GM12874 (cell line): ENCODE data around the gene MORC4.

ENCODE experiments used
- TF ChIP-seq, protein P1 (sequence below): IDR thresholded peaks from 2 replicates; pipeline ENCODE4 v1.5.1; 2011; ENCODE audit warnings: low read depth, mild to moderate bottlenecking, control low read depth, low read length, moderate library complexity; ENCODE audit not compliant: insufficient read depth

MORC4 gene

DNA sequence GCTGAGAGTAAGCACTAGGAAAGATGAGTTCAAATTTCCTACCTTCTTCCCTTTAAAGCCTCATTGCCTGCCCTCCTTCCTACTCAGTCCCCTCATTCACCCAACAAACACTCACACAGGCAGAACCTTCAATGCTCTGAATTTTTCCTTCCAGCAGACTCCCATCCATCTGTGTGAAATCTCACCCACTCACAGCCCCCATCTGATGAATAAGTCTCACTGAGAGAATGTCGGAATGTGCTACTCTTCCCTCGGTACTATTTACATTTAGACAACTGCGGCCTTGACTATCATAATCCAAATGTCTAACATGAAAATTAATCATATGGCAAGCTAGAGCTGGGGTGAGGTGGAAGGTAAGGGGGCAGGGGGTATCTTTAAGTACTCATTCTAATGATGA lies 60.4 kb downstream of the MORC4 start:
- TF ChIP-seq, protein P1, sequence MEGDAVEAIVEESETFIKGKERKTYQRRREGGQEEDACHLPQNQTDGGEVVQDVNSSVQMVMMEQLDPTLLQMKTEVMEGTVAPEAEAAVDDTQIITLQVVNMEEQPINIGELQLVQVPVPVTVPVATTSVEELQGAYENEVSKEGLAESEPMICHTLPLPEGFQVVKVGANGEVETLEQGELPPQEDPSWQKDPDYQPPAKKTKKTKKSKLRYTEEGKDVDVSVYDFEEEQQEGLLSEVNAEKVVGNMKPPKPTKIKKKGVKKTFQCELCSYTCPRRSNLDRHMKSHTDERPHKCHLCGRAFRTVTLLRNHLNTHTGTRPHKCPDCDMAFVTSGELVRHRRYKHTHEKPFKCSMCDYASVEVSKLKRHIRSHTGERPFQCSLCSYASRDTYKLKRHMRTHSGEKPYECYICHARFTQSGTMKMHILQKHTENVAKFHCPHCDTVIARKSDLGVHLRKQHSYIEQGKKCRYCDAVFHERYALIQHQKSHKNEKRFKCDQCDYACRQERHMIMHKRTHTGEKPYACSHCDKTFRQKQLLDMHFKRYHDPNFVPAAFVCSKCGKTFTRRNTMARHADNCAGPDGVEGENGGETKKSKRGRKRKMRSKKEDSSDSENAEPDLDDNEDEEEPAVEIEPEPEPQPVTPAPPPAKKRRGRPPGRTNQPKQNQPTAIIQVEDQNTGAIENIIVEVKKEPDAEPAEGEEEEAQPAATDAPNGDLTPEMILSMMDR = no peak

DNA sequence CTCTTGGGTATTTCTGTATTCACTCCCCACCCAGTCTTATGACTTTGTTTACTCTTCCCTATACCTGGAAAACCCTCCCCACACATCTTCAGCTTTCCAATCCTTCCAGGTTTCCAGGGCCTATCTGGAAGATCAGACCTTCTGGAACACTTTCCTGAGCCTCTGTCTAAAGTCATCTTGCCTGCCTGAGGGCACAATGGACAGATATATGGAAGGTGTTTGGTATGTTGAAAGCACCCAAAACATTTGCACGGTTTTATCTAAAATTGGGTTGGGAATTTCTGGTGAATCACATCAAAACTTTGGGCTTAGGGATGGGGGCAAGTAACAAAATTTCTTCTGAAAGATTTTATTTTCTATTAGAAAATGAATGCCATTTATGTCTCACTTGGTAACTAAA lies 63.8 kb downstream of the MORC4 start:
- TF ChIP-seq, protein P1 = no peak

DNA sequence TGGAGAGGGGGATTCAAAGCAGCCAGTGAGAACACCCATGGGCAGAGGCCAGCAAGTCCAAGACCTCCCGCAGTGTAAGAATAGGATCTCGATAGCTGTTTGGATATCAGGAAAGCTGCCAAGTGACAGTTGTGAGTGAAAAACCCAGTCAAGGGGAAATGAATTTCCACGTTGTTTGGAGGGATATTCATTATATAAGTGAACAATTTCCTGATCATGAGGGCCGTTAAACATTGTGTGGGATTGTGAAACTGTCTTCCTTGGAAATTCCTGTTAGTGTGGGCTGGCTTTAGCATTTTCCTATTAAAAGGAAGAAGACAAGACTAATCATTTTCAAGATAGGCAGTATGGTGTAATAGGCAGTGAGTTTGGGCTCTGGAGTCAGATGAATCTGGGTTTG lies 64.8 kb downstream of the MORC4 start:
- TF ChIP-seq, protein P1 = no peak

- TF ChIP-seq, protein P1 = no peak
These were observed 66.5 kb downstream of the MORC4 start for GRCh38 chrX:106933538-106933961.

GRCh38 chrX:106932960-106933537 lies 67.0 kb downstream of the MORC4 start:
- TF ChIP-seq, protein P1 = no peak

GRCh38 chrX:106932492-106932923 lies 67.5 kb downstream of the MORC4 start:
- TF ChIP-seq, protein P1 = no peak

DNA sequence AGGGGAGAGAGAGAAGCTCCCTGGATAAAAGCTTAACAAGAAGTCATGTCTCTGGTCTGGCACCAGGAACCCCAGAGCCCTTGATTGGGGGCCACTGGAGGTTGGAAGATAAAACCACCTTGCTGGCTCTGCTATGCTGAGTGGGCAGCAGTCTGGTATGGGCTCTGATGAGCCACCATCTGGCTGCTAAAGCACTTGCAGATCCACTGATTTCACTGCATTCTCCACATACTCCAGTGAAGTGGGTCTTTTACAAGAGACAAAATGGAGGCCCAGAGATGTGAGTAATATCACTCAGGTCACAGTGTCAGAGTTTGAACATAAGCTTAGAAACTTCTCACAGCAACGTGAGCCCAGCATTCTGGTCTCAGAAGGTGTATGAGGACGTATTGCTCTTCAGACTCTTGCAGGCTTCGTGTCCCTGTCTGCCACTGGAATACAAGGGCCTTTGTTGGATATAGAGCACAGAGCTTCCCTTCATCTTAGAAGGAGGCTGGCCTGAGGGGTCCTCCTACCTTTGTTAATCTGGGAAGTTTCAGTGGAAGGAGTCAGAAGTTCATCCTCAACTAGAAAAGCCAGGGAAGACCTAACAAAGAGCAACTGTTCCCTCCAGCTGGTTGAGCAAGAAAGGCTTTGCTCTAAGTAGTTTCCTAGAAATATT lies 68.1 kb downstream of the MORC4 start:
- TF ChIP-seq, protein P1 = no peak
